GM18508 (cell line): ENCODE results near the gene MRM2.

Experiments
- ATAC-seq: cut with Tn5 transposase; IDR thresholded peaks from one replicate; pipeline ENCODE4 v1.9.1; 2021; ENCODE audit warnings: moderate number of reproducible peaks; ENCODE audit not compliant: insufficient read depth, unreplicated experiment

MRM2 gene

GRCh38 chr7:2241580-2242540, at the start of gene MRM2, which contains the start of gene NUDT1:
Gene MRM2, minus strand, starts transcription at chr7:2242205. Its CDS starts 36 bp downstream, at chr7:2242169.
Gene NUDT1, plus strand, starts transcription at chr7:2242226. Its CDS starts 2,349 bp downstream, at chr7:2244575.
- ATAC-seq: no peak

- no peak for ATAC-seq
These were observed 48.9 kb upstream of the MRM2 start for GRCh38 chr7:2290877-2291276.

GRCh38 chr7:2289621-2290020, 47.6 kb upstream of the MRM2 start:
- no peak for ATAC-seq

GRCh38 chr7:2289111-2289586, 47.1 kb upstream of the MRM2 start:
- no peak for ATAC-seq

- no peak for ATAC-seq
These were observed 46.5 kb upstream of the MRM2 start for GRCh38 chr7:2288503-2288902.

- ATAC-seq: no peak
These were observed 45.7 kb upstream of the MRM2 start for GRCh38 chr7:2287745-2288144.

- ATAC-seq: no peak
These were observed 41.1 kb upstream of the MRM2 start for GRCh38 chr7:2283074-2283473.

- ATAC-seq: no peak
These were observed 40.3 kb upstream of the MRM2 start for GRCh38 chr7:2282185-2282751.

GRCh38 chr7:2281541-2281940, 39.5 kb upstream of the MRM2 start:
- ATAC-seq: no peak

- no peak for ATAC-seq
These were observed 38.4 kb upstream of the MRM2 start for GRCh38 chr7:2280424-2280823.

- ATAC-seq: no peak
These were observed 37.9 kb upstream of the MRM2 start for GRCh38 chr7:2279896-2280295.

GRCh38 chr7:2278026-2278425, 36.0 kb upstream of the MRM2 start:
- ATAC-seq: no peak

- ATAC-seq: no peak
These were observed 34.1 kb upstream of the MRM2 start for GRCh38 chr7:2276107-2276506.

GRCh38 chr7:2275101-2275500, 33.1 kb upstream of the MRM2 start:
- no peak for ATAC-seq

- no peak for ATAC-seq
These were observed 32.7 kb upstream of the MRM2 start for GRCh38 chr7:2274666-2275065.

GRCh38 chr7:2273866-2274265, 31.9 kb upstream of the MRM2 start:
- no peak for ATAC-seq

GRCh38 chr7:2272031-2272430, 30.0 kb upstream of the MRM2 start:
- ATAC-seq: no peak

- ATAC-seq: no peak
These were observed 29.4 kb upstream of the MRM2 start for GRCh38 chr7:2271273-2272026.

GRCh38 chr7:2270495-2270894, 28.5 kb upstream of the MRM2 start:
- no peak for ATAC-seq

GRCh38 chr7:2269991-2270460, 28.0 kb upstream of the MRM2 start:
- ATAC-seq: no peak
